B cell (primary cell): ENCODE measurements around the gene NACAD. TPM values are rescaled to one million over a fixed set of nuclear protein-coding genes. Genes with fewer than 3 reads are reported as not detected.
A peak's percentile ranks its signal among the peaks of the same experiment; 100 is the strongest.

Experiments
- ATAC-seq: fragments of 200-7000 bp; cut with Tn5 transposase; one replicate; pipeline ENCODE4 v1.10.0; 2021; ENCODE audit warnings: low read depth, mild to moderate bottlenecking, moderate number of reproducible peaks, moderate library complexity
- CTCF ChIA-PET: fragments of 350-600 bp; sonication (Branson Sonifier 250); formaldehyde crosslinking; loops from one replicate; lab custom pipeline; 2021; ENCODE audit warnings: antibody characterized with exemption, inconsistent platforms; lab: Charles Lee
- POLR2A ChIA-PET: fragments of 350-600 bp; sonication (Branson Sonifier 250); formaldehyde crosslinking; loops from one replicate; lab custom pipeline; 2021; ENCODE audit warnings: antibody characterized with exemption; lab: Charles Lee
- DNase-seq: peaks from one replicate; pipeline ENCODE4 v3.0.0; 2013
- H2AFZ ChIP-seq: 2 replicates; pipeline ENCODE4 v1.6.1; 2012; ENCODE audit warnings: mild to moderate bottlenecking, low read depth, low read length; ENCODE audit not compliant: insufficient read depth, poor library complexity, severe bottlenecking
- H3K27ac ChIP-seq, 2 donors: 1 replicate in 1 of 2; 2 replicates in 1 of 2; pipeline ENCODE4 v1.5.1; 2012 to 2013; ENCODE audit warnings: low read length in 2 of 2, mild to moderate bottlenecking in 2 of 2, moderate library complexity in 1 of 2
- H3K27me3 ChIP-seq, 4 experiments: fragments of 200-600 bp in 1 of 4; sonication (generic) in 1 of 4; replicated peaks in 1 of 4; 1 replicate in 2 of 4; 2 replicates in 2 of 4; pipeline versions ENCODE4 v1.6.1 to v1.7.0; 2013 to 2016; ENCODE audit warnings: low read length in 3 of 4, mild to moderate bottlenecking in 2 of 4, mixed read lengths in 1 of 4, moderate library complexity in 1 of 4; ENCODE audit not compliant: insufficient read depth in 4 of 4, control insufficient read depth in 3 of 4; ENCODE audit errors: control extremely low read depth in 1 of 4
- H3K36me3 ChIP-seq, 2 experiments: replicated peaks in 1 of 2; 1 replicate in 1 of 2; 2 replicates in 1 of 2; pipeline versions ENCODE4 v1.6.1 to v1.7.1; 2013; ENCODE audit warnings: low read length in 1 of 2; ENCODE audit not compliant: insufficient read depth in 2 of 2, control insufficient read depth in 1 of 2; ENCODE audit errors: control extremely low read depth in 1 of 2, extremely low read depth in 1 of 2
- H3K4me1 ChIP-seq, 2 donors: fragments of 200-600 bp in 1 of 2; sonication (generic) in 1 of 2; 1 replicate in 1 of 2; 2 replicates in 1 of 2; pipeline versions ENCODE4 v1.5.1 to v1.6.1; 2013 to 2017; ENCODE audit warnings: low read length in 2 of 2; ENCODE audit not compliant: control insufficient read depth in 2 of 2, insufficient read depth in 2 of 2
- H3K4me2 ChIP-seq: replicated peaks from 2 replicates; pipeline ENCODE3; 2012; ENCODE audit warnings: mild to moderate bottlenecking, low read depth, low read length; ENCODE audit not compliant: poor library complexity, severe bottlenecking
- H3K4me3 ChIP-seq, 5 experiments: fragments of 200-600 bp in 1 of 5; sonication (generic) in 1 of 5; 1 replicate in 3 of 5; 2 replicates in 2 of 5; pipeline versions ENCODE4 v1.5.1 to v1.7.0; 2011 to 2016; ENCODE audit warnings: low read length in 4 of 5, mild to moderate bottlenecking in 4 of 5, low read depth in 2 of 5, control low read depth in 1 of 5, moderate library complexity in 1 of 5; ENCODE audit not compliant: insufficient read depth in 1 of 5; ENCODE audit errors: control extremely low read depth in 1 of 5, extremely low read depth in 1 of 5
- H3K79me2 ChIP-seq: fragments of 200-600 bp; sonication (generic); one replicate; pipeline ENCODE4 v1.6.0; 2016; ENCODE audit warnings: low read length; ENCODE audit not compliant: control insufficient read depth, insufficient read depth
- H3K9ac ChIP-seq: fragments of 200-600 bp; sonication (generic); 2 replicates; pipeline ENCODE4 v1.6.1; 2017; ENCODE audit warnings: mild to moderate bottlenecking, low read length, moderate library complexity
- H3K9me3 ChIP-seq, 3 donors: one replicate each; pipeline versions ENCODE4 v1.6.1 to v1.7.1; 2013; ENCODE audit warnings: low read length in 2 of 3; ENCODE audit not compliant: control insufficient read depth in 2 of 3, insufficient read depth in 1 of 3; ENCODE audit errors: control extremely low read depth in 1 of 3
- H4K20me1 ChIP-seq: 2 replicates; pipeline ENCODE4 v1.6.0; 2012; ENCODE audit warnings: mild to moderate bottlenecking, low read length; ENCODE audit not compliant: insufficient read depth, control insufficient read depth, poor library complexity, severe bottlenecking
- H3K27ac Mint-ChIP-seq: one replicate; pipeline ENCODE4 v1.8.0; 2021; ENCODE audit warnings: mixed read lengths
- H3K27me3 Mint-ChIP-seq: one replicate; pipeline ENCODE4 v1.8.0; 2021; ENCODE audit warnings: mixed read lengths
- H3K4me1 Mint-ChIP-seq: one replicate; pipeline ENCODE4 v1.8.0; 2021; ENCODE audit warnings: mixed read lengths
- H3K4me3 Mint-ChIP-seq: one replicate; pipeline ENCODE4 v1.8.0; 2021; ENCODE audit warnings: mixed read lengths
- H3K9me3 Mint-ChIP-seq: one replicate; pipeline ENCODE4 v1.8.0; 2022; ENCODE audit warnings: mixed read lengths; ENCODE audit not compliant: insufficient read depth
- CTCF ChIP-seq: fragments of 200-600 bp; IDR thresholded peaks from one replicate; pipeline ENCODE4 v1.8.0; 2022; ENCODE audit warnings: antibody characterized with exemption, mild to moderate bottlenecking
- EZH2 ChIP-seq: IDR thresholded peaks from 2 replicates; pipeline ENCODE4 v1.6.1; 2012; ENCODE audit warnings: borderline replicate concordance, low read depth, mild to moderate bottlenecking, moderate library complexity, low read length; ENCODE audit not compliant: insufficient read depth, poor library complexity, severe bottlenecking
- WGBS: methylation state at CpG from one replicate; pipeline ENCODE4 v1.1.5; 2013; ENCODE audit warnings: missing lambda C conversion rate; ENCODE audit not compliant: insufficient coverage; 5-methylcytosine and 5-hydroxymethylcytosine counted together
- intact Hi-C: fragments of 100-400 bp; cut with micrococcal nuclease; formaldehyde crosslinking; loops from one replicate; pipeline ENCODE4 v1.10.0; 2022
- polyA plus RNA-seq: library from polyadenylated mRNA; depleted of rRNA; stranded (reverse); fragments of >200 nt; gene quantifications from 2 replicates; pipeline ENCODE4 v1.2.3, GENCODE V29; 2012
- total RNA-seq, 2 donors: library from RNA; stranded (reverse); fragments of 120-200 nt in 1 of 2; gene quantifications; 1 replicate in 1 of 2; 2 replicates in 1 of 2; pipeline versions ENCODE4 v1.2.3 to v1.2.4, GENCODE V29; 2013 to 2022

NACAD gene
- total and polyA plus RNA-seq, 2 donors (not counting 1 experiment from before 2014, with no cell fraction given): 0.04 to 0.49 TPM

DNA sequence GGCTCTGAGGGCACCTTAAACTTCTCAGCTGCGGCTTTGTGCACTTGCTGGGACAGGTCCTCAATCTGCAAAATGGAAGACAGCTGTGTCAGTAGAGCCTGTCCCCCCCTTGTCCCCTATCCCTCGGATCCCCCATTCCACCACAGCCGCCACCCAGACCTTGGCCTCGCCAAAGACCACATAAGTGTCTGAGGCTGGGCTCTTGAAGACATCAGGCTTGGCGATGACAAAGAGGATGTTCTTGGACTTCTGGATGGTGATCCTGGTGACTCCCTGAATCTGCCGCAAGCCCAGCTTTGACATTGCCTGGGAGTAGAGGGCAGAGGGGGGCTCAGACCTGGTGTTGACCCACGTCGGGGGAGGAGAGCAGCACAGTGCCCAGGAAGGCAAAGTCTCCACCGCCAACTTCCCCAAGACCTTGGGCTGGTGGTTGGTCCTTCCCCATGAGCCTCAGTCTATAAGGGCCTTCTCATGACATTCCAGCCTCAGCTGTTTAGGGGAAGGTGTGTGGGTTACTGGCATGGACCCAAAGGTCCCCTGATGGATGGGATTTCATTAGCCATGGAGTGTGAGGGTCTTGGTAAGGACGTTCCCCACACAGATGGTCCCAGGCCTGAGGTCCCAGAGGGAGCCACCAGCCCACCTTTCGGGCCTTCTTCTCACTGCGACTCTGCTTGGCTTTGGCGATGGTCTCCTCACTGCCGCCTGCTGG is 7.7 kb downstream of the NACAD start:
- Histone ChIP-seq H3K9me3 (no peaks in the 10 kb centered on the region), H4K20me1 (peaks cover 22% of the 10 kb centered on the region), H3K4me2 (no peak overlapping the region), H3K27me3 (no peaks in the 10 kb centered on the region), H3K4me3 (no peak overlapping the region), H3K9ac (no peak overlapping the region), H3K27ac (no peak overlapping the region), H3K79me2 (no peaks in the 10 kb centered on the region), H3K36me3 (peaks cover 0 to 9% of the 10 kb centered on the region in 2 experiments), H3K4me1 (no peaks in the 10 kb centered on the region), H2AFZ (no peak overlapping the region)
- Mint-ChIP-seq H3K4me1 (no peaks in the 10 kb centered on the region), H3K9me3 (no peaks in the 10 kb centered on the region), H3K27me3 (no peaks in the 10 kb centered on the region), H3K4me3 (no peak overlapping the region), H3K27ac (peak overlapping the region; percentile 37)
- DNase-seq (no peak), ATAC-seq (peak; percentile 20)
- ChIA-PET CTCF (interaction anchor here (0.7 to 0.9 kb wide), 2 partner anchors 55 to 103 kb away, joined by 3 read pairs; no protein-coding TSS in a partner anchor), POLR2A (no interaction called here)
- TF ChIP-seq EZH2 (no peak), CTCF (no peak)
- WGBS: 92% methylated on average over 11 of the region's 14 CpGs
- intact Hi-C loops: no loop called here

DNA sequence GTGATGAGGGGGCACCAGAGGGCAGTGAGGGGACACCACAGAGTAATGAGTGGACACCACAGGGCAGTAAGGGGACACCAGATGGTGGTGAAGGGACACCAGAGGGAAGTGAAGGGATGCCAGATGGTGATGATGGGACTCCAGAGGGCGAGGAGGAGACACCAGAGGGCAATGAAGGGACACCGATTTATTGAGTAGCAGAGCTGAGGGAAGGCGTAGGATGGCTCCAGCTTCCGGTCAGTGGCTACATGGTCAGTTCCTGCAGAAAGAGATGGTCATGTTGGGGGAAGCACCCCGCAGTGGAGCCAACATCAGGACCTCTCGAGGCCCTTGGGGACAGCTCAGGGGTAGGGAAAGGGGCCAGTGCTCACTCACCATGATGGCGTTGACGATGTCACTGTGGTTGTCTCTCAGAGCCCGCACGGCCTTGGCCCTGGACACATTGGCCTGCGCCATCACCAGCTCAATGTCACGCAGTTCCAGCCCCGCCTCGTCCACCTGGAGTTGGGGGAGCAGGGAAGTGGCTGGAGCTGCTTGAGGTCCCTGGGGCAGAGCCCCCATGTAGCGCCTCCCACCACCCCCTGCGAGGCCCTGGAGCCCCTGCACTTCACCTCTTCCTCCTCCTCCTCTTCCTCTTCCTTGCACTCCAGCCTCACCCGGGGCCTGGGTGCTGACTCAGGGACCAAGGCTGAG is 8.4 kb downstream of the NACAD start:
- H3K4me2 ChIP-seq: no peak overlapping the region
- no peak for DNase-seq
- Mint-ChIP-seq H3K4me1 (no peaks in the 10 kb centered on the region), H3K4me3 (no peak overlapping the region), H3K9me3 (no peaks in the 10 kb centered on the region), H3K27me3 (no peaks in the 10 kb centered on the region), H3K27ac (peak overlapping the region; percentile 70)
- ChIA-PET POLR2A (no interaction called here), CTCF (interaction anchor here (0.6 to 0.9 kb wide), 3 partner anchors 56 to 103 kb away, joined by 3 read pairs; no protein-coding TSS in a partner anchor)
- no peak overlapping the region for H3K9ac ChIP-seq
- H4K20me1 ChIP-seq: peaks cover 29% of the 10 kb centered on the region
- 78% methylated on average over 15 of the region's 17 CpGs for WGBS
- H2AFZ ChIP-seq: no peak overlapping the region
- H3K79me2 ChIP-seq: no peaks in the 10 kb centered on the region
- no peak overlapping the region for H3K4me3 ChIP-seq
- ATAC-seq: no peak
- H3K9me3 ChIP-seq: no peaks in the 10 kb centered on the region
- H3K36me3 ChIP-seq: peaks cover 0 to 16% of the 10 kb centered on the region in 2 experiments
- H3K27ac ChIP-seq: no peak overlapping the region
- H3K27me3 ChIP-seq: no peaks in the 10 kb centered on the region
- TF ChIP-seq EZH2 (no peak), CTCF (no peak)
- intact Hi-C loops: no loop called here
- H3K4me1 ChIP-seq: no peaks in the 10 kb centered on the region
